Measurements from ENCODE around the gene TLE4.

- no peak for TF ChIP-seq CTCF (conservative IDR thresholded peaks at IDR 0.05 in 1 of 2, IDR thresholded peaks at IDR 0.05 in 1 of 2; ENCODE audit: extremely low read depth in 1 of 2, insufficient read depth in 1 of 2, low read depth in 1 of 2, low read length in 2 of 2)
- no peak for TF ChIP-seq EZH2 (IDR thresholded peaks at IDR 0.05; ENCODE audit: borderline replicate concordance, low read length)
These were observed 86.1 kb downstream of the TLE4 start for GRCh38 chr9:79657891-79658290.
